GM12891 (cell line): ENCODE results near the gene HLA-DQA2.

Source experiments
- POLR2A ChIP-seq: IDR thresholded peaks from 2 replicates; pipeline ENCODE4 v1.6.1; 2011; ENCODE audit warnings: low read depth, low read length, control low read depth
- POLR2AphosphoS5 ChIP-seq: IDR thresholded peaks from 2 replicates; pipeline ENCODE4 v1.6.1; 2011; ENCODE audit warnings: low read depth, low read length, control low read depth
- POU2F2 ChIP-seq: IDR thresholded peaks from 2 replicates; pipeline ENCODE4 v1.6.1; 2011; ENCODE audit warnings: low read depth, mild to moderate bottlenecking, control low read depth, low read length, moderate library complexity
- SPI1 ChIP-seq: IDR thresholded peaks from 2 replicates; pipeline ENCODE4 v1.6.1; 2011; ENCODE audit warnings: low read depth, low read length, control low read depth
- TAF1 ChIP-seq: IDR thresholded peaks from 2 replicates; pipeline ENCODE4 v1.6.1; 2011; ENCODE audit warnings: low read depth, low read length, control low read depth

- no peak for TF ChIP-seq POLR2AphosphoS5
- TF ChIP-seq POLR2A: no peak
- TF ChIP-seq SPI1: no peak
- TF ChIP-seq TAF1: no peak
- no peak for TF ChIP-seq POU2F2
These were observed 31.5 kb downstream of the HLA-DQA2 start for GRCh38 chr6:32772656-32773055.
